Measurements from ENCODE around the gene UBAP2L. TPM values are rescaled to one million over a fixed set of nuclear protein-coding genes. Genes with fewer than 3 reads are reported as not detected.

Gene UBAP2L
- total and polyA plus RNA-seq, 10 of the 15 experiments (the other 5 are each of a cell fraction or from before 2014, with no cell fraction given) = 49.9 to 198 (median 152) TPM

DNA sequence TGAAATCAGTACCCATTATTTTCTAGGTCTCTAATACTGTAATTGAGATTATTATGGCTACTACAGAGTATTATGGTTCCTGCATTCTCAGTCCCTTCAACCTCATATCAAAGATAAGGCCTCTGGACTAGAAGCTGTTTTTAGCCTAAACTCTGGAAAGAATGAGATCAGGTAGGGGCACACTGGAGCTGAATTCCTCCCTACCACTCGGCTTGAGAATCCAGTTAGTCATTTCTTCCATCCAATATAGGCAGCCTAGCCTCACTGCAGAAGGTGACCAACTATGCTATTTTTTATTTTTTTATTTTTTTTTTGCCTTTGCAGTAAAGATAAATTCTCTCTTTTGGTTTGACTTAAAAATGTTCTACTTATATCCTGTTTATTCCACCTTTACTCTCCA, 43.7 kb downstream of the UBAP2L start:
- SMC1A ChIA-PET (ENCODE audit: uncharacterized antibody, unreplicated experiment) = no interaction called here
- POLR2A ChIA-PET = interaction anchor here (1.2 kb wide), 1 partner anchor 84 kb away, joined by 3 read pairs; no protein-coding TSS in a partner anchor
- WGBS (ENCODE audit: insufficient coverage, insufficient replicate concordance, low lambda C conversion rate, missing lambda C conversion rate) = 100% methylated on average over 1 of the region's 1 CpG
- Histone ChIP-seq H3K9me3 (replicated peaks; ENCODE audit: control insufficient read depth, insufficient read depth, low read length) (no peaks in the 10 kb centered on the region), H3K4me1 (ENCODE audit: control insufficient read depth, insufficient read depth, low read length) (no peaks in the 10 kb centered on the region), H3K4me2 (ENCODE audit: control insufficient read depth, insufficient read depth) (no peak overlapping the region), H3K27ac (ENCODE audit: control insufficient read depth, insufficient read depth) (no peak overlapping the region), H3K27me3 (replicated peaks in 1 of 2; ENCODE audit: control insufficient read depth in 2 of 2, insufficient read depth in 2 of 2, low read length in 1 of 2) (no peaks in the 10 kb centered on the region), H4K20me1 (ENCODE audit: control insufficient read depth, insufficient read depth) (no peaks in the 10 kb centered on the region), H3K4me3 (no peak overlapping the region), H3K36me3 (ENCODE audit: control insufficient read depth in 2 of 2, insufficient read depth in 2 of 2, low read length in 1 of 2) (peaks cover 38 to 63% of the 10 kb centered on the region in 2 experiments), H3K79me2 (ENCODE audit: control insufficient read depth, insufficient read depth, low read length) (no peaks in the 10 kb centered on the region), H3K9ac (ENCODE audit: control insufficient read depth, insufficient read depth, low read length) (no peak overlapping the region), H2AFZ (ENCODE audit: control insufficient read depth, low read depth, low read length) (no peak overlapping the region)
- in situ Hi-C loops (cut with MboI) = no loop called here
- ATAC-seq (no peak), FAIRE-seq (no peak), DNase-seq (ENCODE audit: low read depth, low spot score) (no peak)
- no TSS peak for BruUV-seq (replicated peaks)
- TF ChIP-seq, protein P1, sequence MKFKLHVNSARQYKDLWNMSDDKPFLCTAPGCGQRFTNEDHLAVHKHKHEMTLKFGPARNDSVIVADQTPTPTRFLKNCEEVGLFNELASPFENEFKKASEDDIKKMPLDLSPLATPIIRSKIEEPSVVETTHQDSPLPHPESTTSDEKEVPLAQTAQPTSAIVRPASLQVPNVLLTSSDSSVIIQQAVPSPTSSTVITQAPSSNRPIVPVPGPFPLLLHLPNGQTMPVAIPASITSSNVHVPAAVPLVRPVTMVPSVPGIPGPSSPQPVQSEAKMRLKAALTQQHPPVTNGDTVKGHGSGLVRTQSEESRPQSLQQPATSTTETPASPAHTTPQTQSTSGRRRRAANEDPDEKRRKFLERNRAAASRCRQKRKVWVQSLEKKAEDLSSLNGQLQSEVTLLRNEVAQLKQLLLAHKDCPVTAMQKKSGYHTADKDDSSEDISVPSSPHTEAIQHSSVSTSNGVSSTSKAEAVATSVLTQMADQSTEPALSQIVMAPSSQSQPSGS (IDR thresholded peaks at IDR 0.05; ENCODE audit: low read length) = no peak
- TF ChIP-seq, protein P2, sequence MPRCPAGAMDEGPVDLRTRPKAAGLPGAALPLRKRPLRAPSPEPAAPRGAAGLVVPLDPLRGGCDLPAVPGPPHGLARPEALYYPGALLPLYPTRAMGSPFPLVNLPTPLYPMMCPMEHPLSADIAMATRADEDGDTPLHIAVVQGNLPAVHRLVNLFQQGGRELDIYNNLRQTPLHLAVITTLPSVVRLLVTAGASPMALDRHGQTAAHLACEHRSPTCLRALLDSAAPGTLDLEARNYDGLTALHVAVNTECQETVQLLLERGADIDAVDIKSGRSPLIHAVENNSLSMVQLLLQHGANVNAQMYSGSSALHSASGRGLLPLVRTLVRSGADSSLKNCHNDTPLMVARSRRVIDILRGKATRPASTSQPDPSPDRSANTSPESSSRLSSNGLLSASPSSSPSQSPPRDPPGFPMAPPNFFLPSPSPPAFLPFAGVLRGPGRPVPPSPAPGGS (IDR thresholded peaks at IDR 0.05; ENCODE audit: borderline replicate concordance, insufficient read depth, low read depth, low read length, poor library complexity, severe bottlenecking) = no peak
- no peak for TF ChIP-seq CEBPB (IDR thresholded peaks at IDR 0.05; ENCODE audit: borderline replicate concordance in 1 of 2, low read depth in 2 of 2, low read length in 2 of 2)
- TF ChIP-seq SMARCA5 (IDR thresholded peaks at IDR 0.05) = no peak
- CTCF ChIA-PET = interaction anchor here (0.5 to 1.6 kb wide), 3 partner anchors 31 to 70 kb away, joined by 5 to 7 read pairs (median 5); no protein-coding TSS in a partner anchor
- intact Hi-C loops (cut with micrococcal nuclease; ENCODE audit: unreplicated experiment) = no loop called here
- RAD21 ChIA-PET (ENCODE audit: unreplicated experiment) = no interaction called here
